Heart right ventricle (tissue), 16 donors: ENCODE measurements around the gene AGAP1. TPM values are rescaled to one million over a fixed set of nuclear protein-coding genes. Genes with fewer than 3 reads are reported as not detected.

ENCODE experiments used
- ATAC-seq, 8 donors: fragments of 200-7000 bp; cut with Tn5 transposase; one replicate each; pipeline ENCODE4 v1.9.1; 2020; ENCODE audit warnings: mild to moderate bottlenecking in 8 of 8, moderate library complexity in 8 of 8, moderate number of reproducible peaks in 1 of 8
- DNase-seq, 2 donors: peaks; one replicate each; pipeline ENCODE4 v3.0.0-alpha.2; 2020
- H3K27ac ChIP-seq, 10 donors: fragments of 200-600 bp; sonication (generic) in 2 of 10; one replicate each; pipeline versions ENCODE4 v1.5.0 to v1.8.0; 2020 to 2022; ENCODE audit warnings: mild to moderate bottlenecking in 3 of 10
- H3K27me3 ChIP-seq, 7 donors: fragments of 200-600 bp; one replicate each; pipeline ENCODE4 v1.8.0; 2021 to 2022; ENCODE audit warnings: mild to moderate bottlenecking in 2 of 7
- H3K36me3 ChIP-seq, 9 donors: fragments of 200-600 bp; sonication (generic) in 1 of 9; one replicate each; pipeline versions ENCODE4 v1.5.0 to v1.8.0; 2020 to 2022; ENCODE audit warnings: mild to moderate bottlenecking in 2 of 9
- H3K4me1 ChIP-seq, 9 donors: fragments of 200-600 bp; sonication (generic) in 1 of 9; one replicate each; pipeline versions ENCODE4 v1.5.0 to v1.8.0; 2020 to 2022; ENCODE audit warnings: mild to moderate bottlenecking in 4 of 9
- H3K4me3 ChIP-seq, 10 donors: fragments of 200-600 bp; sonication (generic) in 2 of 10; one replicate each; pipeline versions ENCODE4 v1.5.0 to v1.8.0; 2020 to 2022; ENCODE audit warnings: mild to moderate bottlenecking in 7 of 10, moderate library complexity in 2 of 10
- H3K9me3 ChIP-seq, 11 donors: fragments of 200-600 bp in 10 of 11; sonication (generic) in 2 of 11; one replicate each; pipeline versions ENCODE4 v1.5.0 to v1.8.0; 2013 to 2022; ENCODE audit warnings: mild to moderate bottlenecking in 2 of 11, control low read depth in 1 of 11, moderate library complexity in 1 of 11
- CTCF ChIP-seq, 9 donors: fragments of 200-600 bp; sonication (generic) in 2 of 9; IDR thresholded peaks; one replicate each; pipeline versions ENCODE4 v1.5.0 to v1.8.0; 2021 to 2022; ENCODE audit warnings: antibody characterized with exemption in 9 of 9, mild to moderate bottlenecking in 5 of 9, moderate library complexity in 1 of 9
- WGBS, 2 donors: extraction: QIAGEN DNeasy Blood & Tissue Kit; methylation state at CpG; one replicate each; pipeline ENCODE4 v1.1.7; 2013; ENCODE audit warnings: inconsistent platforms in 1 of 2; 5-methylcytosine and 5-hydroxymethylcytosine counted together
- intact Hi-C, 10 donors: fragments of 100-400 bp; cut with DNase I; formaldehyde crosslinking; loops; one replicate each; pipeline versions ENCODE4 v1.11.1 to v1.14.2; 2022
- polyA plus RNA-seq, 2 donors: library from polyadenylated mRNA; stranded (reverse); fragments of 200-250 nt; gene quantifications; one replicate each; pipeline ENCODE4 v1.2.3, GENCODE V29; 2013
- total RNA-seq, 10 donors: library from RNA; stranded (reverse); fragmentation: NEBNext Ultra II Directional in 3 of 10; extraction: Animal tissue kit (Norgen Biotek cat#: 25700) in 3 of 10; gene quantifications; one replicate each; pipeline versions ENCODE4 v1.2.1 to v1.2.4, GENCODE V29; 2021 to 2023
- donor health status: Arrhythmogenic right ventricular cardiomyopathy.
- donor health status: ischemic (EF 13 %, LVEDD 7.1; RV severe dilation, severe dysfunction).
- donor health status: healthy with polysubstance abuse.
- donor health status: DM: no; HTN: yes; CAD: no.
- donor health status: DM: no; HTN: no; CAD: no.
- donor health status: ischemic (EF 25% LVEDD 6.9; RV normal size, moderate dysfunction).
- donor health status: ischemic (EF 25% LVEDD 5.7; RV mildly dilated, moderate dysfunction).
- donor health status: healthy.
- donor health status: DM: yes; HTN: yes; CAD: no.
- donor health status: Ischemic cardiomyopathy.
- donor health status: ischemic (EF 35%, LVEDD 5.7; RV mildly dilated, moderate dysfunction).
- donor health status: nonischemic (EF 11% LVEDD 7.7; RV severe dilation, severe dysfunction).
- donor health status: DM: yes; HTN: yes; CAD: no.
- donor health status: PGD.
- donor health status: ischemic (EF 29% LVEDD 5.4; RV normal size, mild dysfunction).
- donor health status: nonischemic (EF 23%, LVEDD 6.1; RV moderate dilation, normal function).

The AGAP1 gene
- total and polyA plus RNA-seq, 12 donors: 3.5 to 29.2 (median 19.4) TPM

- ATAC-seq (no peak), DNase-seq (no peak)
- Histone ChIP-seq H3K27me3 (no peaks in the 10 kb centered on the region), H3K9me3 (no peaks in the 10 kb centered on the region), H3K4me3 (no peak overlapping the region), H3K36me3 (peaks cover 0 to 47% (median 13%) of the 10 kb centered on the region in 9 donors), H3K27ac (no peak overlapping the region), H3K4me1 (peaks cover 0 to 9% (median 0%) of the 10 kb centered on the region in 9 donors)
- WGBS, 2 donors: 91 to 95% methylated on average over 4 of the region's 4 CpGs
- no peak for TF ChIP-seq CTCF (IDR thresholded peaks at IDR 0.05)
- intact Hi-C loops: no loop called here
Observed at GRCh38 chr2:235752846-235753245, 259.0 kb downstream of the AGAP1 start.

- no peak for TF ChIP-seq CTCF (IDR thresholded peaks at IDR 0.05)
- intact Hi-C loops: no loop called here
- Histone ChIP-seq H3K9me3 (no peaks in the 10 kb centered on the region), H3K4me1 (no peaks in the 10 kb centered on the region), H3K36me3 (peaks cover 0 to 50% (median 11%) of the 10 kb centered on the region in 9 donors), H3K4me3 (no peak overlapping the region), H3K27me3 (no peaks in the 10 kb centered on the region), H3K27ac (no peak overlapping the region)
- DNase-seq (no peak), ATAC-seq (no peak)
- 91 to 92% methylated on average over 21 of the region's 21 CpGs for WGBS, 2 donors
Observed at GRCh38 chr2:235754357-235755207, 260.7 kb downstream of the AGAP1 start.

- H3K27ac ChIP-seq: no peak overlapping the region
- no peak for TF ChIP-seq CTCF (IDR thresholded peaks at IDR 0.05)
- no peaks in the 10 kb centered on the region for H3K4me1 ChIP-seq
- no peaks in the 10 kb centered on the region for H3K9me3 ChIP-seq
- peaks cover 0 to 35% (median 9%) of the 10 kb centered on the region in 9 donors for H3K36me3 ChIP-seq
- no peak for DNase-seq
- no peaks in the 10 kb centered on the region for H3K27me3 ChIP-seq
- intact Hi-C loops: no loop called here
- 84 to 88% methylated on average over 10 of the region's 10 CpGs for WGBS, 2 donors
- no peak overlapping the region for H3K4me3 ChIP-seq
- no peak for ATAC-seq
Observed at GRCh38 chr2:235756491-235756890, 262.6 kb downstream of the AGAP1 start.

- no peaks in the 10 kb centered on the region for H3K9me3 ChIP-seq
- H3K27me3 ChIP-seq: no peaks in the 10 kb centered on the region
- intact Hi-C loops: no loop called here
- no peak for ATAC-seq
- no peaks in the 10 kb centered on the region for H3K4me1 ChIP-seq
- no peak overlapping the region for H3K4me3 ChIP-seq
- H3K27ac ChIP-seq: no peak overlapping the region
- 95% methylated on average over 6 of the region's 6 CpGs for WGBS, 2 donors
- H3K36me3 ChIP-seq: peaks cover 0 to 34% (median 4%) of the 10 kb centered on the region in 9 donors
- no peak for DNase-seq
- no peak for TF ChIP-seq CTCF (IDR thresholded peaks at IDR 0.05)
Observed at GRCh38 chr2:235757212-235757611, 263.4 kb downstream of the AGAP1 start.
